ENCODE data around the gene PDZD2.

Gene PDZD2

GRCh38 chr5:31825518-31826068, 186.7 kb downstream of the PDZD2 start:
- no peak overlapping the region; the same call in 1 of the 2 replicates for H2AFZ ChIP-seq (ENCODE audit: low read depth, low read length)
- TF ChIP-seq EZH2 (IDR thresholded peaks at IDR 0.05; ENCODE audit: borderline replicate concordance, low read depth, low read length, severe bottlenecking): no peak
- TF ChIP-seq CTCF (IDR thresholded peaks at IDR 0.05; ENCODE audit: borderline replicate concordance, extremely low read depth, low read length, poor library complexity, severe bottlenecking): peak; percentile 66
- DNase-seq: peak; percentile 33
- no peaks in the 10 kb centered on the region for H3K27me3 ChIP-seq (ENCODE audit: insufficient read depth, low read length, poor library complexity)
- peak; percentile 70; the same call in 2 of the 3 replicates for ATAC-seq (ENCODE audit: insufficient read depth, low read depth)
- H4K20me1 ChIP-seq (ENCODE audit: insufficient read depth, low read length): no peaks in the 10 kb centered on the region
- H3K36me3 ChIP-seq (ENCODE audit: insufficient read depth, low read length): no peaks in the 10 kb centered on the region
- no peak overlapping the region for H3K9ac ChIP-seq (ENCODE audit: low read depth, low read length)
- no peak overlapping the region for H3K4me3 ChIP-seq (ENCODE audit: low read depth in 1 of 2, low read length in 2 of 2)
- H3K4me2 ChIP-seq (ENCODE audit: insufficient read depth, low read length): no peak overlapping the region
- H3K27ac ChIP-seq (ENCODE audit: low read length): no peak overlapping the region
- H3K79me2 ChIP-seq (ENCODE audit: insufficient read depth, low read length): no peaks in the 10 kb centered on the region
- peaks cover 7% of the 10 kb centered on the region for H3K9me3 ChIP-seq (ENCODE audit: insufficient read depth, low read length, severe bottlenecking)
- H3K4me1 ChIP-seq (ENCODE audit: insufficient read depth, low read length): no peaks in the 10 kb centered on the region

- no peaks in the 10 kb centered on the region for H3K27me3 ChIP-seq (ENCODE audit: insufficient read depth, low read length, poor library complexity)
Observed at GRCh38 chr5:31827867-31828266, 188.9 kb downstream of the PDZD2 start.

GRCh38 chr5:31832966-31833365, 194.0 kb downstream of the PDZD2 start:
- H3K27me3 ChIP-seq (ENCODE audit: insufficient read depth, low read length, poor library complexity): no peaks in the 10 kb centered on the region
- H3K9ac ChIP-seq (ENCODE audit: low read depth, low read length): no peak overlapping the region
- H4K20me1 ChIP-seq (ENCODE audit: insufficient read depth, low read length): no peaks in the 10 kb centered on the region
- H3K79me2 ChIP-seq (ENCODE audit: insufficient read depth, low read length): no peaks in the 10 kb centered on the region
- no peak for TF ChIP-seq EZH2 (IDR thresholded peaks at IDR 0.05; ENCODE audit: borderline replicate concordance, low read depth, low read length, severe bottlenecking)
- no peak for TF ChIP-seq CTCF (IDR thresholded peaks at IDR 0.05; ENCODE audit: borderline replicate concordance, extremely low read depth, low read length, poor library complexity, severe bottlenecking)
- no peak overlapping the region for H3K4me2 ChIP-seq (ENCODE audit: insufficient read depth, low read length)
- no peak for ATAC-seq (ENCODE audit: insufficient read depth, low read depth)
- H2AFZ ChIP-seq (ENCODE audit: low read depth, low read length): no peak overlapping the region
- no peak for DNase-seq
- no peak overlapping the region for H3K4me3 ChIP-seq (ENCODE audit: low read depth in 1 of 2, low read length in 2 of 2)
- H3K27ac ChIP-seq (ENCODE audit: low read length): no peak overlapping the region
- H3K4me1 ChIP-seq (ENCODE audit: insufficient read depth, low read length): no peaks in the 10 kb centered on the region
- H3K36me3 ChIP-seq (ENCODE audit: insufficient read depth, low read length): no peaks in the 10 kb centered on the region
- peaks cover 7% of the 10 kb centered on the region for H3K9me3 ChIP-seq (ENCODE audit: insufficient read depth, low read length, severe bottlenecking)

More at GRCh38 chr5:31827867-31828266, 188.9 kb downstream of the PDZD2 start:
- no peaks in the 10 kb centered on the region for H3K36me3 ChIP-seq (ENCODE audit: insufficient read depth, low read length)
- H3K27ac ChIP-seq (ENCODE audit: low read length): no peak overlapping the region
- H3K4me2 ChIP-seq (ENCODE audit: insufficient read depth, low read length): no peak overlapping the region
- TF ChIP-seq EZH2 (IDR thresholded peaks at IDR 0.05; ENCODE audit: borderline replicate concordance, low read depth, low read length, severe bottlenecking) (no peak), CTCF (IDR thresholded peaks at IDR 0.05; ENCODE audit: borderline replicate concordance, extremely low read depth, low read length, poor library complexity, severe bottlenecking) (no peak)
- no peak overlapping the region for H3K4me3 ChIP-seq (ENCODE audit: low read depth in 1 of 2, low read length in 2 of 2)
- no peaks in the 10 kb centered on the region for H3K79me2 ChIP-seq (ENCODE audit: insufficient read depth, low read length)
- no peak overlapping the region for H2AFZ ChIP-seq (ENCODE audit: low read depth, low read length)
- ATAC-seq (ENCODE audit: insufficient read depth, low read depth) (no peak), DNase-seq (no peak)
- H3K9ac ChIP-seq (ENCODE audit: low read depth, low read length): no peak overlapping the region
- H4K20me1 ChIP-seq (ENCODE audit: insufficient read depth, low read length): no peaks in the 10 kb centered on the region
- H3K4me1 ChIP-seq (ENCODE audit: insufficient read depth, low read length): no peaks in the 10 kb centered on the region
- H3K9me3 ChIP-seq (ENCODE audit: insufficient read depth, low read length, severe bottlenecking): peaks cover 7% of the 10 kb centered on the region
